HG03175 (cell line): ENCODE data around the gene OR11L1.

Experiments
- ATAC-seq: cut with Tn5 transposase; IDR thresholded peaks from one replicate; pipeline ENCODE4 v1.9.1; 2021; ENCODE audit warnings: mild to moderate bottlenecking, moderate library complexity; ENCODE audit not compliant: unreplicated experiment

The OR11L1 gene

GRCh38 chr1:247841796-247842195 lies at the start of gene OR11L1:
OR11L1 (minus strand) TSS chr1:247841896; CDS start chr1:247841896, 0 bp downstream.
- no peak for ATAC-seq

GRCh38 chr1:247884797-247885413 lies 43.2 kb upstream of the OR11L1 start:
- ATAC-seq, result no peak

GRCh38 chr1:247883346-247883745 lies 41.6 kb upstream of the OR11L1 start:
- no peak for ATAC-seq

- ATAC-seq, result no peak
Observed at GRCh38 chr1:247865416-247865815, 23.7 kb upstream of the OR11L1 start.

- no peak for ATAC-seq
Observed at GRCh38 chr1:247864644-247865043, 22.9 kb upstream of the OR11L1 start.

- no peak for ATAC-seq
Observed at GRCh38 chr1:247862756-247863155, 21.1 kb upstream of the OR11L1 start.

- ATAC-seq, result no peak
Observed at GRCh38 chr1:247857985-247858619, 16.4 kb upstream of the OR11L1 start.

GRCh38 chr1:247857069-247857984 lies 15.6 kb upstream of the OR11L1 start, which contains the start of gene TRIM58:
TRIM58 (plus strand) TSS chr1:247857187; CDS start chr1:247857247, 60 bp downstream.
- ATAC-seq, result peak; percentile 39

GRCh38 chr1:247855911-247856310 lies 14.2 kb upstream of the OR11L1 start:
- ATAC-seq, result no peak

GRCh38 chr1:247854899-247855545 lies 13.3 kb upstream of the OR11L1 start:
- no peak for ATAC-seq

GRCh38 chr1:247849616-247850015 lies 7.9 kb upstream of the OR11L1 start:
- ATAC-seq, result no peak

GRCh38 chr1:247848346-247848745 lies 6.7 kb upstream of the OR11L1 start:
- ATAC-seq, result no peak

GRCh38 chr1:247845693-247846017 lies 4.0 kb upstream of the OR11L1 start:
- ATAC-seq, result no peak

GRCh38 chr1:247845011-247845692 lies 3.5 kb upstream of the OR11L1 start:
- ATAC-seq, result no peak

- no peak for ATAC-seq
Observed at GRCh38 chr1:247843411-247843810, 1.7 kb upstream of the OR11L1 start.

- ATAC-seq, result no peak
Observed at GRCh38 chr1:247840818-247841217, 878 bp downstream of the OR11L1 start.

- ATAC-seq, result no peak
Observed at GRCh38 chr1:247833601-247834000, 8.1 kb downstream of the OR11L1 start.

GRCh38 chr1:247829656-247830055 lies 12.0 kb downstream of the OR11L1 start:
- ATAC-seq, result no peak

- no peak for ATAC-seq
Observed at GRCh38 chr1:247825362-247825761, 16.3 kb downstream of the OR11L1 start.

GRCh38 chr1:247824023-247824422 lies 17.7 kb downstream of the OR11L1 start, which contains the start of gene OR14A16:
OR14A16 (minus strand) TSS chr1:247824119; CDS start chr1:247815729, 8,390 bp downstream.
- peak; percentile 61 for ATAC-seq
